HepG2 (cell line): ENCODE results near the gene AKAP1. TPM values are rescaled to one million over a fixed set of nuclear protein-coding genes. Genes with fewer than 3 reads are reported as not detected.

Source experiments
- BCL3 ChIP-seq: sonication (generic); formaldehyde crosslinking; IDR thresholded peaks from 2 replicates; pipeline ENCODE4 v1.5.1; 2020; ENCODE audit warnings: mild to moderate bottlenecking, missing genetic modification reagents, moderate library complexity
- BORCS8-MEF2B ChIP-seq: sonication (generic); formaldehyde crosslinking; IDR thresholded peaks from 2 replicates; pipeline ENCODE4 v1.8.0; 2022; ENCODE audit warnings: mild to moderate bottlenecking, missing genetic modification reagents
- CSRNP1 ChIP-seq: sonication (generic); formaldehyde crosslinking; IDR thresholded peaks from 2 replicates; pipeline ENCODE4 v1.8.1; 2023; ENCODE audit warnings: mild to moderate bottlenecking, missing genetic modification reagents
- REL ChIP-seq: sonication (generic); formaldehyde crosslinking; conservative IDR thresholded peaks from 2 replicates; pipeline ENCODE4 v1.8.0; 2022; ENCODE audit warnings: mild to moderate bottlenecking, missing genetic modification reagents, moderate library complexity
- SOX6 ChIP-seq, 2 experiments: fragments of 450-650 bp in 1 of 2; sonication (generic) in 1 of 2; formaldehyde crosslinking in 1 of 2; IDR thresholded peaks; 2 replicates each; pipeline versions ENCODE4 v1.4.0 to v1.6.1; 2017 to 2020; ENCODE audit warnings: antibody characterized with exemption in 1 of 2, mild to moderate bottlenecking in 1 of 2, missing genetic modification reagents in 1 of 2
- TBX3 ChIP-seq: fragments of 450-650 bp; IDR thresholded peaks from 2 replicates; pipeline ENCODE4 v1.6.1; 2017; ENCODE audit warnings: antibody characterized with exemption, mild to moderate bottlenecking, inconsistent platforms, borderline replicate concordance
- ZNF33A ChIP-seq: sonication (generic); formaldehyde crosslinking; IDR thresholded peaks from 2 replicates; pipeline ENCODE4 v1.5.1; 2020; ENCODE audit warnings: missing genetic modification reagents, mild to moderate bottlenecking, moderate library complexity, borderline replicate concordance
- ZNF569 ChIP-seq: sonication (generic); formaldehyde crosslinking; IDR thresholded peaks from 2 replicates; pipeline ENCODE4 v1.5.0; 2020; ENCODE audit warnings: mild to moderate bottlenecking, missing genetic modification reagents, moderate library complexity, borderline replicate concordance
- ZNF790 ChIP-seq: sonication (generic); formaldehyde crosslinking; IDR thresholded peaks from 2 replicates; pipeline ENCODE4 v1.8.0; 2022; ENCODE audit warnings: missing genetic modification reagents, mild to moderate bottlenecking, borderline replicate concordance
- polyA plus RNA-seq, 8 experiments: library from polyadenylated mRNA; depleted of rRNA in 3 of 8; stranded (reverse) in 7 of 8; unstranded in 1 of 8; fragments of >200 nt; fragmentation: Illumina TruSeq in 4 of 8; extraction: Trizol in 4 of 8; gene quantifications; 2 replicates each; pipeline versions ENCODE4 v1.2.1 to v1.2.3, GENCODE V29; 2011 to 2016; ENCODE audit warnings: low read depth in 4 of 8, missing spikeins in 1 of 8, mixed read lengths in 1 of 8; ENCODE audit not compliant: insufficient read depth in 1 of 8
- total RNA-seq, 5 experiments: library from RNA; depleted of rRNA; stranded (reverse); fragments of >200 nt; fragmentation: Illumina TruSeq; extraction: Trizol; gene quantifications; 2 replicates each; pipeline ENCODE4 v1.2.3, GENCODE V29; 2016; ENCODE audit warnings: low read depth in 1 of 5

The AKAP1 gene
- total and polyA plus RNA-seq, 2 of the 13 experiments (the other 11 are each of a cell fraction or from before 2014, with no cell fraction given) = 101 to 131 TPM

- TF ChIP-seq BCL3 (CRISPR knock-in tag) = no peak
- TF ChIP-seq BORCS8-MEF2B = no peak
- no peak for TF ChIP-seq ZNF569 (CRISPR knock-in tag)
- TF ChIP-seq ZNF33A = no peak
- no peak for TF ChIP-seq ZNF790 (CRISPR knock-in tag)
- no peak for TF ChIP-seq SOX6 (IDR thresholded peaks at IDR 0.05)
- TF ChIP-seq SOX6 (CRISPR knock-in tag; IDR thresholded peaks at IDR 0.05) = no peak
- TF ChIP-seq REL = no peak
- no peak for TF ChIP-seq CSRNP1 (CRISPR knock-in tag)
- no peak for TF ChIP-seq TBX3
These were observed 22.6 kb downstream of the AKAP1 start (continued) for GRCh38 chr17:57107498-57108101.
